Astrocyte (in vitro differentiated cells and primary cell): ENCODE results near the gene WWTR1. TPM values are rescaled to one million over a fixed set of nuclear protein-coding genes. Genes with fewer than 3 reads are reported as not detected.

Source experiments
- DNase-seq: peaks from one replicate; pipeline ENCODE4 v3.0.0-alpha.2; 2010; ENCODE audit warnings: low read depth
- FAIRE-seq: peaks from 2 replicates; lab custom pipeline; 2011; peaks lifted over from hg19 to GRCh38; lab: Jason Lieb, UNC
- H2AFZ ChIP-seq: 2 replicates; pipeline ENCODE4 v1.6.0; 2012; ENCODE audit warnings: low read depth, low read length, inconsistent platforms
- H3K27ac ChIP-seq: 2 replicates; pipeline ENCODE4 v1.5.1; 2011; ENCODE audit warnings: low read depth, low read length, inconsistent platforms
- H3K27me3 ChIP-seq: 2 replicates; pipeline ENCODE4 v1.6.0; 2011; ENCODE audit warnings: low read length, inconsistent platforms; ENCODE audit not compliant: insufficient read depth
- H3K36me3 ChIP-seq: 2 replicates; pipeline ENCODE4 v1.5.1; 2011; ENCODE audit warnings: low read length, inconsistent platforms; ENCODE audit not compliant: insufficient read depth
- H3K4me1 ChIP-seq: 2 replicates; pipeline ENCODE4 v1.5.1; 2011; ENCODE audit warnings: low read length, inconsistent platforms; ENCODE audit not compliant: insufficient read depth
- H3K4me2 ChIP-seq: 2 replicates; pipeline ENCODE4 v1.6.0; 2012; ENCODE audit warnings: low read length, inconsistent platforms
- H3K4me3 ChIP-seq: 2 replicates; pipeline ENCODE4 v1.5.1; 2011; ENCODE audit warnings: low read depth, mild to moderate bottlenecking, low read length, inconsistent platforms; ENCODE audit not compliant: insufficient read depth
- H3K79me2 ChIP-seq: 2 replicates; pipeline ENCODE4 v1.6.0; 2012; ENCODE audit warnings: mild to moderate bottlenecking, low read length, inconsistent platforms; ENCODE audit not compliant: insufficient read depth
- H3K9ac ChIP-seq: 2 replicates; pipeline ENCODE4 v1.6.0; 2012; ENCODE audit warnings: mild to moderate bottlenecking, low read length, inconsistent platforms
- H3K9me3 ChIP-seq: 2 replicates; pipeline ENCODE4 v1.5.1; 2012; ENCODE audit warnings: low read depth, mild to moderate bottlenecking, low read length, inconsistent platforms; ENCODE audit not compliant: insufficient read depth
- H4K20me1 ChIP-seq: 2 replicates; pipeline ENCODE4 v1.6.0; 2012; ENCODE audit warnings: low read length, inconsistent platforms; ENCODE audit not compliant: insufficient read depth
- H3K27ac Mint-ChIP-seq: one replicate; pipeline ENCODE4 v1.8.0; 2021; ENCODE audit warnings: mild to moderate bottlenecking, mixed read lengths; ENCODE audit not compliant: unreplicated experiment
- H3K27me3 Mint-ChIP-seq: one replicate; pipeline ENCODE4 v1.8.0; 2021; ENCODE audit warnings: low read depth, mixed read lengths; ENCODE audit not compliant: unreplicated experiment
- H3K36me3 Mint-ChIP-seq: one replicate; pipeline ENCODE4 v1.8.0; 2021; ENCODE audit warnings: low read depth, mixed read lengths; ENCODE audit not compliant: unreplicated experiment
- H3K4me1 Mint-ChIP-seq: one replicate; pipeline ENCODE4 v1.8.0; 2021; ENCODE audit warnings: low read depth, mixed read lengths; ENCODE audit not compliant: unreplicated experiment
- H3K4me3 Mint-ChIP-seq: one replicate; pipeline ENCODE4 v1.8.0; 2021; ENCODE audit warnings: mild to moderate bottlenecking, moderate library complexity, mixed read lengths; ENCODE audit not compliant: unreplicated experiment
- H3K9me3 Mint-ChIP-seq: one replicate; pipeline ENCODE4 v1.8.0; 2021; ENCODE audit warnings: mild to moderate bottlenecking, mixed read lengths; ENCODE audit not compliant: unreplicated experiment
- CTCF ChIP-seq: IDR thresholded peaks from 2 replicates; pipeline ENCODE4 v1.5.1; 2011; ENCODE audit warnings: low read depth, mild to moderate bottlenecking, inconsistent platforms, low read length, moderate library complexity; ENCODE audit not compliant: insufficient read depth
- EZH2 ChIP-seq: IDR thresholded peaks from 2 replicates; pipeline ENCODE4 v1.6.1; 2012; ENCODE audit warnings: mild to moderate bottlenecking, low read length, inconsistent platforms; ENCODE audit not compliant: insufficient read depth
- total RNA-seq: library from RNA; stranded (reverse); gene quantifications from 2 replicates; pipeline ENCODE4 v1.2.1, GENCODE V29; 2021

Gene WWTR1
- total RNA-seq, 1 donor from 2014 or later = 94.3 TPM

- Histone ChIP-seq H3K4me2 (peak overlapping the region; percentile 43), H3K9me3 (no peaks in the 10 kb centered on the region), H3K36me3 (peaks cover 45% of the 10 kb centered on the region), H2AFZ (no peak overlapping the region), H3K27me3 (no peaks in the 10 kb centered on the region), H3K9ac (no peak overlapping the region), H3K79me2 (peaks cover 97% of the 10 kb centered on the region), H3K4me3 (no peak overlapping the region), H3K27ac (no peak overlapping the region), H4K20me1 (peaks cover 84% of the 10 kb centered on the region), H3K4me1 (peaks cover 29% of the 10 kb centered on the region)
- H3K36me3 Mint-ChIP-seq = peaks cover 37% of the 10 kb centered on the region
- no peaks in the 10 kb centered on the region for H3K9me3 Mint-ChIP-seq
- DNase-seq (no peak), FAIRE-seq (no peak)
- no peak overlapping the region for H3K27ac Mint-ChIP-seq
- H3K27me3 Mint-ChIP-seq = no peaks in the 10 kb centered on the region
- TF ChIP-seq CTCF = no peak
- TF ChIP-seq EZH2 = no peak
- H3K4me3 Mint-ChIP-seq = peak overlapping the region; percentile 25
- H3K4me1 Mint-ChIP-seq = peaks cover 35% of the 10 kb centered on the region
Observed at GRCh38 chr3:149650828-149651227, 7.0 kb downstream of the WWTR1 start.

GRCh38 chr3:149648525-149648924 lies 9.3 kb downstream of the WWTR1 start:
- H4K20me1 ChIP-seq = peaks cover 82% of the 10 kb centered on the region
- Mint-ChIP-seq H3K4me1 (peaks cover 34% of the 10 kb centered on the region), H3K4me3 (peak overlapping the region; percentile 28), H3K9me3 (no peaks in the 10 kb centered on the region), H3K27ac (no peak overlapping the region), H3K36me3 (peaks cover 34% of the 10 kb centered on the region), H3K27me3 (no peaks in the 10 kb centered on the region)
- no peak overlapping the region for H3K9ac ChIP-seq
- H3K4me2 ChIP-seq = no peak overlapping the region
- H3K79me2 ChIP-seq = peaks cover 94% of the 10 kb centered on the region
- H3K9me3 ChIP-seq = no peaks in the 10 kb centered on the region
- H2AFZ ChIP-seq = no peak overlapping the region
- peak; percentile 53 for DNase-seq
- no peak for TF ChIP-seq CTCF
- no peak for TF ChIP-seq EZH2
- peaks cover 20% of the 10 kb centered on the region for H3K4me1 ChIP-seq
- H3K4me3 ChIP-seq = no peak overlapping the region
- FAIRE-seq = no peak
- H3K27ac ChIP-seq = no peak overlapping the region
- H3K36me3 ChIP-seq = peaks cover 39% of the 10 kb centered on the region
- no peaks in the 10 kb centered on the region for H3K27me3 ChIP-seq

- Histone ChIP-seq H4K20me1 (peaks cover 84% of the 10 kb centered on the region), H3K4me3 (no peak overlapping the region), H3K4me1 (peaks cover 15% of the 10 kb centered on the region), H3K79me2 (peaks cover 94% of the 10 kb centered on the region), H2AFZ (no peak overlapping the region), H3K9ac (no peak overlapping the region), H3K27ac (no peak overlapping the region), H3K36me3 (peaks cover 37% of the 10 kb centered on the region), H3K27me3 (no peaks in the 10 kb centered on the region), H3K9me3 (no peaks in the 10 kb centered on the region), H3K4me2 (no peak overlapping the region)
- Mint-ChIP-seq H3K27me3 (no peaks in the 10 kb centered on the region), H3K36me3 (peaks cover 37% of the 10 kb centered on the region), H3K4me1 (peaks cover 33% of the 10 kb centered on the region), H3K27ac (peak overlapping the region; percentile 2), H3K4me3 (no peak overlapping the region), H3K9me3 (no peaks in the 10 kb centered on the region)
- peak; percentile 9 for FAIRE-seq
- DNase-seq = no peak
- TF ChIP-seq EZH2 (no peak), CTCF (no peak)
Observed at GRCh38 chr3:149647812-149648211, 10.0 kb downstream of the WWTR1 start.
